ENCODE measurements around the gene KRTAP9-6.

DNA sequence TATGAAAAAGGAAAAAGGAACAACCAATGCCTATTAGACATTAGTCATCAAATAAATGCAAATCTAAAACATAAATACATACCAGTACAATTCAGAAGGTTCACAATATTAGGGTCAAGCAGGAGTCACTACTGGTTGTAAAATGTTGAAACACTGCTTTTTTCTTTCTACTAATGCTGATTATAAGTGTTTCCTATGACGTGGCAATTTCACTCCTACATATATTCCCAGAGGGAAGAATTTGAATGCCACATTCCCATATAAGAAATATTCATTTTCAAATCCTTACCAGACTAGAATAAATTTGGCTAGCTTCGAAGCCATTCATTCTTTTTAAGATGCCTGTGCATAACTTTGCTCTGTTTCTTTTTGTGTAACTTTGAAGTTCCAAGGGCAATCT, 41.4 kb upstream of the KRTAP9-6 start:
- TF ChIP-seq CTCF (IDR thresholded peaks at IDR 0.05) = no peak
- no peak for TF ChIP-seq POLR2A (IDR thresholded peaks at IDR 0.05)
